ENCODE data around the gene RNU4-1. TPM values are rescaled to one million over a fixed set of nuclear protein-coding genes. Genes with fewer than 3 reads are reported as not detected.
A peak's percentile ranks its signal among the peaks of the same experiment; 100 is the strongest.

RNU4-1 gene
- total RNA-seq, 2 experiments from 2014 or later: under 0.01 to 3,289 TPM

DNA sequence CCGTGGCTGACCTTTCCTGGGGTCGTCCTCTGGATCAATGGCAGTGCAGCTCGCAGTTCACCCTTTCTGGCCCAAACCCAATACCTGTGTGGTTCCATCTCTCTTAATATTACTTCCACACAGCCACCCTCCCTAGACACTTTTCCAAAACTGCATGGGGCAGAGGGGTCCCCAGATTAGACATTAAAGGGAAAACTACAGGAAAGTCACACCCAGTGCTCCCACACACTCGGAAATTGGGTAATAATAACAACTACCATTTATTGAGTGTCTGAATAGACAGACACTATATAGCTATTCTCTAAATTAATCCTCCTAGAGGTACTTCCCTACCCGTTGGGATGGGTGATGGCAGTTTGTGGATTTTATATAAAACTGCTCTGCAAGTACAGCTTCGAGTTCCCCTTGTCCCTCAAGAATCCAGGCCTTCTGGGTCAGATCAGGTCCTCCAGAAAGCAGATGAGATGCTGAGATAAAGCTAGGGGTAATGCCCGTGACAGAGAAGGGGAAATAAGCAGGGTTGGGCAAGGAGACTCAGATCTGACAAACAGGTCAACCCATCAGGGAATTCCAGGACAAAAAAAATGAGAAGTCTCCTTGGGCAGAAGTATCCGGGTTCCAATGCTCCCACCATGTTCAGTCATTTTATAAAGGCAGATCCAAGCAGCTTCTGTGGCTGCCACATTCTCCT is 26.7 kb downstream of the RNU4-1 start:
- H3K36me3 ChIP-seq (ENCODE audit: insufficient read depth, low read length): no peaks in the 10 kb centered on the region
- H3K4me1 ChIP-seq (ENCODE audit: insufficient read depth, low read length, poor library complexity, severe bottlenecking): peaks cover 6% of the 10 kb centered on the region
- no peaks in the 10 kb centered on the region for H3K9me2 ChIP-seq (ENCODE audit: insufficient read depth, low read length)
- ChIA-PET POLR2A (interaction anchor here (0.8 to 3.9 kb wide), 4 partner anchors 25 to 38 kb away, joined by 3 to 24 read pairs (median 12); partner anchors contain the start of genes RNU4-1 and RNU4-2), CTCF (ENCODE audit: unreplicated experiment) (interaction anchor here (1.0 to 7.2 kb wide), 3 partner anchors 36 to 144 kb away, joined by 4 to 68 read pairs (median 4); no protein-coding TSS in a partner anchor)
- no peak for DNase-seq (ENCODE audit: low spot score)
- no peak for TF ChIP-seq EZH2phosphoT487 (IDR thresholded peaks at IDR 0.05; ENCODE audit: borderline replicate concordance, low read depth, low read length)
- H3K4me2 ChIP-seq (ENCODE audit: low read length): peak overlapping the region; percentile 50
- no peaks in the 10 kb centered on the region for H3K79me2 ChIP-seq (ENCODE audit: insufficient read depth, low read depth, low read length)
- no peaks in the 10 kb centered on the region for H4K20me1 ChIP-seq (ENCODE audit: insufficient read depth, low read length)
- no peaks in the 10 kb centered on the region for H3K9me3 ChIP-seq (ENCODE audit: low read length)
- BruUV-seq (replicated peaks): no TSS peak
- H3K4me3 ChIP-seq (ENCODE audit: low read depth, low read length, poor library complexity, severe bottlenecking): peak overlapping the region; percentile 56
- H3K27ac ChIP-seq (ENCODE audit: low read depth, low read length, poor library complexity, severe bottlenecking): no peak overlapping the region
- intact Hi-C loops (cut with micrococcal nuclease; ENCODE audit: unreplicated experiment): loop anchor here (10.0 kb wide), 1 partner anchor 182 kb away; no protein-coding TSS in a partner anchor
- H2AFZ ChIP-seq (ENCODE audit: low read length): no peak overlapping the region

DNA sequence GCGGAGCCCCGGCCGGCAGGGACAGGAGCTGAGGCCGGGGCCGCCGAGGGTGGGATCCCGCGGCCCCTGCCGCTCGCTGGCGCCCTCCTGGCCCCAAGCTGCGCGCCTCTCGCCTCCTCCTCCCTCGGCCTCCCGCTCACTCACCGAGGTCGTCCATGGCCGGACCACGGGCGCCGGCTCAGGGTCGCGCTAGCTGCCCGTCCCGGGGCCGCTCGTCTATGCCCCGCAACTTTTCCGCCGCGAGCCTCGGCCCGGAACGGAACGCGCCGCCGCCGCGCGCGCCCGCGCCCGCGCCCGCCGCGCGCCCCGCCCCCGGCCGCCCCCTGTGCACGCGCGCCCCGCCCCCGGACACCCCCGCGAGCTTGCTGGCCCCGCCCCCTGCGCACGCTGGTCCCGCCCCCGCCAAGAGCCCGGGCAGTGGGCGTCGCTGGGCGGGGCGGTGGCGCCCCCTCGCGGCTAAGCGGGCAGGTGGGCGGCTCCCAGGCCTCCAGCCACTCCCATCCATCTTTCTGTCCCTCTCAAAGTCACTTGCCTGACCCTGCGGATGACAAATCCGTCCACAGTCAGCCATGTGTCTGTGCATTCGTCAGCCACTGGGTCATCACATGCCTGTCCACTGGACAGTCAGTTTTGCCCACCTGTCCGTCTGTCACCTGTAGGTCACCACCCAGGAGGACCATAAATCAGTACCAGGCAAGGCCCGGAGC is 27.4 kb downstream of the RNU4-1 start, which contains the start of gene PXN:
PXN (minus strand) TSS at position 258 of the 707 bp plus-strand sequence; CDS start at position 157, 101 bp downstream.
- no peak for TF ChIP-seq EZH2phosphoT487 (IDR thresholded peaks at IDR 0.05; ENCODE audit: borderline replicate concordance, low read depth, low read length)
- TF ChIP-seq, protein P1, sequence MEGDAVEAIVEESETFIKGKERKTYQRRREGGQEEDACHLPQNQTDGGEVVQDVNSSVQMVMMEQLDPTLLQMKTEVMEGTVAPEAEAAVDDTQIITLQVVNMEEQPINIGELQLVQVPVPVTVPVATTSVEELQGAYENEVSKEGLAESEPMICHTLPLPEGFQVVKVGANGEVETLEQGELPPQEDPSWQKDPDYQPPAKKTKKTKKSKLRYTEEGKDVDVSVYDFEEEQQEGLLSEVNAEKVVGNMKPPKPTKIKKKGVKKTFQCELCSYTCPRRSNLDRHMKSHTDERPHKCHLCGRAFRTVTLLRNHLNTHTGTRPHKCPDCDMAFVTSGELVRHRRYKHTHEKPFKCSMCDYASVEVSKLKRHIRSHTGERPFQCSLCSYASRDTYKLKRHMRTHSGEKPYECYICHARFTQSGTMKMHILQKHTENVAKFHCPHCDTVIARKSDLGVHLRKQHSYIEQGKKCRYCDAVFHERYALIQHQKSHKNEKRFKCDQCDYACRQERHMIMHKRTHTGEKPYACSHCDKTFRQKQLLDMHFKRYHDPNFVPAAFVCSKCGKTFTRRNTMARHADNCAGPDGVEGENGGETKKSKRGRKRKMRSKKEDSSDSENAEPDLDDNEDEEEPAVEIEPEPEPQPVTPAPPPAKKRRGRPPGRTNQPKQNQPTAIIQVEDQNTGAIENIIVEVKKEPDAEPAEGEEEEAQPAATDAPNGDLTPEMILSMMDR (conservative IDR thresholded peaks at IDR 0.05; ENCODE audit: low read length): peak; percentile 82
- H4K20me1 ChIP-seq (ENCODE audit: insufficient read depth, low read length): no peaks in the 10 kb centered on the region
- CTCF ChIA-PET (ENCODE audit: unreplicated experiment): interaction anchor here (0.6 to 7.2 kb wide), 4 partner anchors 26 to 143 kb away, joined by 4 to 68 read pairs (median 4); partner anchors contain the start of gene RNU4-2
- H3K4me2 ChIP-seq (ENCODE audit: low read length): peak within 1 kb of the TSS; percentile 70
- peaks cover 6% of the 10 kb centered on the region for H3K4me1 ChIP-seq (ENCODE audit: insufficient read depth, low read length, poor library complexity, severe bottlenecking)
- intact Hi-C loops (cut with micrococcal nuclease; ENCODE audit: unreplicated experiment): loop anchor here (1.0 to 10.0 kb wide), 2 partner anchors 37 to 181 kb away; no protein-coding TSS in a partner anchor
- H3K9me2 ChIP-seq (ENCODE audit: insufficient read depth, low read length): no peaks in the 10 kb centered on the region
- no peak within 1 kb of the TSS for H3K27ac ChIP-seq (ENCODE audit: low read depth, low read length, poor library complexity, severe bottlenecking)
- peak; percentile 86 for DNase-seq (ENCODE audit: low spot score)
- POLR2A ChIA-PET: interaction anchor here (0.6 to 3.9 kb wide), 6 partner anchors 26 to 795 kb away, joined by 3 to 24 read pairs (median 8); partner anchors contain the start of genes RNU4-1, RNU4-2 and RPLP0
- no peaks in the 10 kb centered on the region for H3K79me2 ChIP-seq (ENCODE audit: insufficient read depth, low read depth, low read length)
- H3K4me3 ChIP-seq (ENCODE audit: low read depth, low read length, poor library complexity, severe bottlenecking): peak within 1 kb of the TSS; percentile 76
- H3K36me3 ChIP-seq (ENCODE audit: insufficient read depth, low read length): no peaks in the 10 kb centered on the region
- no peaks in the 10 kb centered on the region for H3K9me3 ChIP-seq (ENCODE audit: low read length)
- BruUV-seq (replicated peaks): no TSS peak
- H2AFZ ChIP-seq (ENCODE audit: low read length): peak within 1 kb of the TSS; percentile 50; the same call in 1 of the 2 replicates

DNA sequence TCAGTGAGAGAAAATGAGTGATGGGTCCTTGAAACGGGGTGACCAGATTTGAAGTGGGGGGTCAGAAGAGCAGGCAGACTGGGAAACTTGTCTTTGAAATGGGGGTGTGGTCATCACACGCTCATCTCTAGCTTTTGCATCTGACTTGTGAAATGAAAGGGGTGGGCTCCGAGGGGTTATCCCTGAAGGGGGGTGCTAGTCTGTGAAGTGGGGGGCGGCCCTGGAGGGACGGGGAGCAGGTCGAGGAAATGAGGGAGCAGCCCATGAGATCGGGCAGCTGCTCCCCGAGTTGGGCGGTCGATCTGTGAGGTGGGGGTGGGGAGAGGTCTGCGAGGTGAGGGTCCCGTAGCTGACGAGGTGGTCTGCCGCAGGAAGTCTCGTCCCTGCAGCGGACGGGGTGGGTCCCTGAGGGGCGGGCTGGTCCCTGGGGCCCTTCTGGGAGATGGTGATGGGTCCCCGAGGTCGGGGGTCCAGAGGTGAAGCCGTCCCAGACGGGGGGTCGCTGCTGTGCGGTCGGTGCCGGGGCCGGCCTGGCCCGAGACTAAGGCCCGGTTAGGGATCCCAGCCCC is 28.0 kb downstream of the RNU4-1 start:
- ChIA-PET POLR2A (interaction anchor here (0.6 to 3.9 kb wide), 6 partner anchors 26 to 796 kb away, joined by 3 to 24 read pairs (median 8); partner anchors contain the start of genes RNU4-1, RNU4-2 and RPLP0), CTCF (ENCODE audit: unreplicated experiment) (interaction anchor here (0.6 to 7.2 kb wide), 5 partner anchors 26 to 277 kb away, joined by 4 to 68 read pairs (median 4); partner anchors contain the start of gene RNU4-2)
- Histone ChIP-seq H3K36me3 (ENCODE audit: insufficient read depth, low read length) (no peaks in the 10 kb centered on the region), H3K4me3 (ENCODE audit: low read depth, low read length, poor library complexity, severe bottlenecking) (peak overlapping the region; percentile 76), H3K4me1 (ENCODE audit: insufficient read depth, low read length, poor library complexity, severe bottlenecking) (peaks cover 6% of the 10 kb centered on the region), H3K4me2 (ENCODE audit: low read length) (peak overlapping the region; percentile 70), H3K27ac (ENCODE audit: low read depth, low read length, poor library complexity, severe bottlenecking) (no peak overlapping the region), H4K20me1 (ENCODE audit: insufficient read depth, low read length) (no peaks in the 10 kb centered on the region), H3K9me3 (ENCODE audit: low read length) (no peaks in the 10 kb centered on the region), H3K79me2 (ENCODE audit: insufficient read depth, low read depth, low read length) (no peaks in the 10 kb centered on the region), H2AFZ (ENCODE audit: low read length) (peak overlapping the region; percentile 50; the same call in 1 of the 2 replicates), H3K9me2 (ENCODE audit: insufficient read depth, low read length) (no peaks in the 10 kb centered on the region)
- no peak for DNase-seq (ENCODE audit: low spot score)
- intact Hi-C loops (cut with micrococcal nuclease; ENCODE audit: unreplicated experiment): loop anchor here (1.0 to 10.0 kb wide), 2 partner anchors 37 to 180 kb away; no protein-coding TSS in a partner anchor
- TF ChIP-seq EZH2phosphoT487 (IDR thresholded peaks at IDR 0.05; ENCODE audit: borderline replicate concordance, low read depth, low read length): no peak
- TF ChIP-seq, protein P1 (conservative IDR thresholded peaks at IDR 0.05; ENCODE audit: low read length): no peak
- no TSS peak for BruUV-seq (replicated peaks)

All from OCI-LY7 (cell line).